HG03521 (cell line): Measurements from ENCODE around the gene NDUFA8.
A peak's percentile ranks its signal among the peaks of the same experiment; 100 is the strongest.

Experiments
- ATAC-seq: cut with Tn5 transposase; IDR thresholded peaks from one replicate; pipeline ENCODE4 v1.9.1; 2021; ENCODE audit warnings: mild to moderate bottlenecking, moderate library complexity; ENCODE audit not compliant: unreplicated experiment

The NDUFA8 gene

DNA sequence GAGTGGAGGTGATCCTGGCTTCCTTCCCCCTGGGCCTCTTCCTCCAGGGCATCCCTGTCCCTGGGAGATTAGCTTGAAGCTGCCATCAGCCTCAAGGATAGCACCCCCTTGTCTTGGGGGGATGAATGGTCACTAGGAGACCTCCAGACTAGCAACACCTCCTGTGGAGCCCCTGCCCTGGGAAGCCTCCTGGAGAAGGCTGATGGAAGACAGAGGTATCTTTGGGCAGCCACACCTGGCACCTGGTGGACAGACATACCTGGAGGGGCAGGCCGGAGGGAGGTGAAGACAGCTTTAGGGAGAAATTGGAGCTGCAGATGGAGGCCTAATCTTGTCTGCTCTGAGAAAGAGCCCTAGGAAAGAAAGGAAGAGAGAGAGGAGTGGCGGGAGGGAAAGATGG is 57.4 kb downstream of the NDUFA8 start:
- no peak for ATAC-seq

DNA sequence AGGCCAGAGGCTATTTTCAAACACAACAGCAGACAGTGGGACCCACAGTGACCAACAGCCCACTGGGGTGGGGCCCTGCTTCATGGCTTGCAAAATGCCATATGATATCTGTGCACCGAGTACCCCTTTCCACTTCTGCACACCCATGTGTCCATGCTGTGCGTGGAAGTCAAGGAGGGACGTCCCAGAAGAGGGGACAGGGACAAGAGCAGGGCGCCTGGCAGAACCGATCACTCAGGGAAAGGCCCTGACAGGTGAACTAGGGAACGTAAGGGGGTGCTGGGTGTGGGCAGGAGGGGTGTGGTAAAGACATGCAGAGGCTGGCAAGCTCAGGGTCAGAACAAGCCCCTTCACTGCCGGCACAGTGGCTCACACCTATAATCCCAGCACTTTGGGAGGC is 58.8 kb downstream of the NDUFA8 start:
- ATAC-seq, result no peak

DNA sequence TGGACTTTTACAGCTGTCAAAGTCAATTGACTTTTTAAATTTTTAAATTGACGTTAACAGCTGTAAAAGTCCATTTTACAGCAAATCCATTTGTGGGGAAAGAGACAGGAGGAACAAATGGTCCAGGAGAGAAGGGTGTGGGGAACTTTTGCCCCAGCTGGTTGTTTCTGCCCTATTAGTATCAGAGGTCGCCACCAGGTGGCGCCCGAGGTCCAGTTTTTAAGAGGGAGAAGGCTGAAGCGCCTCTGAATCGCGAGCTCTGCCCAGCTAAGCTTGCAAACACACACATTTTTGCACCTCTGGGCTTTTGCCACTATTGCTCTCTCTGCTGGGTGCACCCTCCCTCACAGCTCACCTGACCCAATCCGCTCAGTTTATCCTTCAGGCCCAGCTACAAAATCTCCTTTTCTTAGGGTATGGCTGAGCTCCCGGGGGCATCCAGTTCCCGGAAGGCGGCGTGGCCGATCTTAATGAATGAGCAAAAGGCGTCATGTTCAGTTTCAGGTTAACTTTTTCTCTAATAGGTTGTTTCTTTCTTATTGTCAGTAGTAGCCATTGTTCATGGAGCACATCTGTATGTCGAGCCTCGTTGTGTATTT is 60.2 kb downstream of the NDUFA8 start:
- peak; percentile 67 for ATAC-seq

DNA sequence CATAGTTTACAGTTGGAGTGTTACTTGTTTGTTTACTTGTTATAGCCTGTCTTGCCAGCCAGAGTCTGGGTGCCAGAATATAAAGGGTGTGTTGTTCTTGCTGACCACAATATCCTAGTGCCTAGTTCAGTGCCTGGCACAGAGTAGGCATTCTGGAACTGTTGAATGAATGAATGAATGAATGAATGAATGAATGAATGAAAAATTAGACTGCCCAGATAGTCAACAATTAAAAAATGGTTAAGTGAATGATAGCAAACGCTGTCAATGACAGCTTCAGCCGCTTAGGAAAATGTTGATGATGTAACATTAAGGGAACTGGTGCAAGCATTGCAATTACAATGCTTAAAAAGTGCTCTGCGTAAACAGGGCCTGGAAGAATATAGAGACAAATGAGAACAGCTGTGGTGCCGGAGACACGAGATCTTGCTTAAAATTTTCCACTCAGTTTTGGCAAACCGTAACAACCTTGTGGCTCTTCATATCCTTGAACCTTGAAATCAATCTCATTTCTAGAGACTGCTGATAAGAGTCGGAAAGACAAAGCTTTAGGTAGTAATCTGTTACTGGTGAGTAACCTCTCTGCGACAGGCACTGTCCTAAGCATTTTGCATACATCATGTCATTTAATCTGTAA is 61.8 kb downstream of the NDUFA8 start:
- no peak for ATAC-seq

DNA sequence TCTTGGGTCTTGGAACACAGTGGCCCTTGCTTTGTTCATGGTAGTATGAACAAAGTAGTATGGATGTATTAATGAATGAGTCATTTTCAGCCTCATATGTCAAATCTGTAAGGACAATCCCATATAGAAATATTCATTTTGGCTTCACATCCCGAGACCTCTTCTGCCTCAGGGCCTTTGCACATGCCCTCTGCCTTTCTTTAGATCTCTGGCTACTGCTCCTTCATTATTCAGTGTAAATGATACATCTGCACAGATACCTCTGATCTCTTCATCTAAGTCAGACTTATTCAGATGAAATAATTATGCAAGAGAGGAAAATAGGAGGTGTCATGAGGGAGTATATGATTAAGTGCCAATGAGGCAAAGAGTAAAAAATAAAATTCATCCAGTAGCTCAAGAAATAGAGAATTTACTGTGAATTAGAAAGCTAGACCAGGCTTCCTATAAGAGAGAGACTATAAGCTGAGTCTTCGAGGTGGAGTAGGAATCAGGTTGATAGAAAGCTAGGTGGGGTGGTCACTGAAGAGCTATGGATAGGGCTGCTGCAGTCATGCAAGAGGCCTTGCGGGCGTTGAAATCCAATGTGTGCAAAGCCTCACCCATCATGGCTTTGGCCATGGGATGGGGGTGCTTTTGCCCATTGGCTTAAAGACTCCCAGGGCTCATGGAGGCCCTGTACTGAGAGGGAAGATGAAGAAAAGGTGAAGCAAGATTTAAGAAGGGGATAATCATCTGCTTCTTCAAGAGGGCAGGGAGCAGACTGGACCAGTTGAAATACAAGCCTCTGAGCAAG is 62.8 kb downstream of the NDUFA8 start:
- no peak for ATAC-seq

DNA sequence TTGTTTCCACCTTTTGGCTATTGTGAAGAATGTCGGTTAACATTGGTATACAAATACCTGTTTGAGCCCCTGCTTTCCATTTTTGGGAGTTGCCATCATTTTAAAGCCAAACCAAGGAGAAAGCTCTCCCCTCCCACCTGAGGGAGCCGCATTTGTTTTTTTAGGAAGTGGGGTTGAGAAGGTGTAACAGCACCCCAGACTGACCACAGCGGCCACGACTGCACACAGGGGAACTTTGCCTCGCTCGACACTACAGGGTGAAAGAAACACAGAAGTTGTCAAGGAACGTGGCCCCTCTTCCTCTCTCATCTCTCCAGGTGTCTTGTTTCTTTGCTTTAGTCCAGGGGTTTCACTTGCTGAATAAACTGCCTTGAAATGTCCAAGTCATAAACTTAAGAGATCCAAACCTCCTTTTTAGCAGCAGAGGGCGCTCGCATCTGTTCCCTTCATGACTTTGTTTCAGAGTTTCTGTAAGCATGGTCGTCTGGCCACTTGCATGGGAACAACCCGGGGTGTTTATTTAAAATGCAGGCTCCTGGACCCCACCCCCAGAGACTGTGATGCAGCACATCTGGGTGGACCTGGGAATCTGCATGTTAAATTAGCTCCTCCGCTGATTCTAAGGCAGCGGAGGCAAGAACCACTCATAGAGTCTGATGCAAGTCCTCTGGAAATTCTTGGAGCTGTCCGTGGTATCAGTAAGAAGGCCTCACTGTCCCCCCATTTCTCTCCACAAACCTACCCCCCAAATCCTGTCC is 64.4 kb downstream of the NDUFA8 start:
- no peak for ATAC-seq
